HepG2 (cell line): ENCODE data around the gene CXCL17. TPM values are rescaled to one million over a fixed set of nuclear protein-coding genes. Genes with fewer than 3 reads are reported as not detected.
A peak's percentile ranks its signal among the peaks of the same experiment; 100 is the strongest.

Experiments
- CTCF ChIP-seq: sonication (generic); formaldehyde crosslinking; IDR thresholded peaks from 2 replicates; pipeline ENCODE4 v1.5.0; 2020; ENCODE audit warnings: mild to moderate bottlenecking, missing genetic modification reagents, moderate library complexity
- DZIP1 ChIP-seq: sonication (generic); formaldehyde crosslinking; IDR thresholded peaks from 2 replicates; pipeline ENCODE4 v1.5.0; 2020; ENCODE audit warnings: mild to moderate bottlenecking, missing genetic modification reagents
- GLMP ChIP-seq: sonication (generic); formaldehyde crosslinking; IDR thresholded peaks from 2 replicates; pipeline ENCODE4 v1.9.0; 2021; ENCODE audit warnings: missing genetic modification reagents, mild to moderate bottlenecking, borderline replicate concordance
- KDM2A ChIP-seq: sonication (generic); formaldehyde crosslinking; IDR thresholded peaks from 2 replicates; pipeline ENCODE4 v1.4.0; 2020; ENCODE audit warnings: low read depth, missing genetic modification reagents, borderline replicate concordance
- MIER3 ChIP-seq: IDR thresholded peaks from 2 replicates; pipeline ENCODE4 v1.6.1; 2016; ENCODE audit warnings: missing compliant biosample characterization, borderline replicate concordance
- NCOA1 ChIP-seq: sonication (generic); formaldehyde crosslinking; IDR thresholded peaks from 2 replicates; pipeline ENCODE4 v1.9.0; 2021; ENCODE audit warnings: missing genetic modification reagents
- NFATC3 ChIP-seq: sonication (generic); formaldehyde crosslinking; IDR thresholded peaks from 2 replicates; pipeline ENCODE4 v1.5.1; 2020; ENCODE audit warnings: mild to moderate bottlenecking, missing genetic modification reagents
- NFE2 ChIP-seq: sonication (generic); formaldehyde crosslinking; IDR thresholded peaks from 2 replicates; pipeline ENCODE4 v1.4.0; 2020; ENCODE audit warnings: missing genetic modification reagents
- ZNF230 ChIP-seq: sonication (generic); formaldehyde crosslinking; IDR thresholded peaks from 2 replicates; pipeline ENCODE4 v1.4.0; 2020; ENCODE audit warnings: mild to moderate bottlenecking, missing genetic modification reagents
- ZNF563 ChIP-seq: sonication (generic); formaldehyde crosslinking; IDR thresholded peaks from 2 replicates; pipeline ENCODE4 v1.8.0; 2022; ENCODE audit warnings: mild to moderate bottlenecking, moderate library complexity, missing genetic modification reagents
- ZNF687 ChIP-seq: sonication (generic); formaldehyde crosslinking; IDR thresholded peaks from 2 replicates; pipeline ENCODE4 v1.5.1; 2020; ENCODE audit warnings: mild to moderate bottlenecking, missing genetic modification reagents, moderate library complexity
- ZNF800 ChIP-seq: sonication (generic); formaldehyde crosslinking; IDR thresholded peaks from 2 replicates; pipeline ENCODE4 v1.4.0; 2020; ENCODE audit warnings: missing genetic modification reagents
- polyA plus RNA-seq, 8 experiments: library from polyadenylated mRNA; depleted of rRNA in 3 of 8; stranded (reverse) in 7 of 8; unstranded in 1 of 8; fragments of >200 nt; fragmentation: Illumina TruSeq in 4 of 8; extraction: Trizol in 4 of 8; gene quantifications; 2 replicates each; pipeline versions ENCODE4 v1.2.1 to v1.2.3, GENCODE V29; 2011 to 2016; ENCODE audit warnings: low read depth in 4 of 8, missing spikeins in 1 of 8, mixed read lengths in 1 of 8; ENCODE audit not compliant: insufficient read depth in 1 of 8
- total RNA-seq, 5 experiments: library from RNA; depleted of rRNA; stranded (reverse); fragments of >200 nt; fragmentation: Illumina TruSeq; extraction: Trizol; gene quantifications; 2 replicates each; pipeline ENCODE4 v1.2.3, GENCODE V29; 2016; ENCODE audit warnings: low read depth in 1 of 5

CXCL17 gene
- total and polyA plus RNA-seq, 2 of the 13 experiments (the other 11 are each of a cell fraction or from before 2014, with no cell fraction given), result 0.12 TPM; not detected in 1

GRCh38 chr19:42386974-42387707 is 55.6 kb downstream of the CXCL17 start (continued):
- peak; percentile 92 for TF ChIP-seq ZNF800
- TF ChIP-seq GLMP (CRISPR knock-in tag), result no peak
- peak; percentile 72 for TF ChIP-seq ZNF687 (CRISPR knock-in tag)
- no peak for TF ChIP-seq MIER3 (CRISPR knock-in tag)
- 0 out of 2 replicates have a peak, but pooled peaks have one; percentile 44 for TF ChIP-seq ZNF230 (CRISPR knock-in tag)
- TF ChIP-seq KDM2A (CRISPR knock-in tag), result peak; percentile 59
- TF ChIP-seq NCOA1 (CRISPR knock-in tag), result no peak
- TF ChIP-seq ZNF563 (CRISPR knock-in tag), result no peak
- TF ChIP-seq DZIP1 (CRISPR knock-in tag), result no peak
- no peak for TF ChIP-seq NFE2 (CRISPR knock-in tag)
- peak; percentile 76 for TF ChIP-seq CTCF (CRISPR knock-in tag)
- 0 out of 2 replicates have a peak, but pooled peaks have one; percentile 63 for TF ChIP-seq NFATC3 (CRISPR knock-in tag)
